Natural killer cell (primary cell): ENCODE measurements around the gene SLC12A7. TPM values are rescaled to one million over a fixed set of nuclear protein-coding genes. Genes with fewer than 3 reads are reported as not detected.

Experiments
- ATAC-seq, 3 donors: fragments of 150-1000 bp in 2 of 3; fragments of 200-7000 bp in 1 of 3; cut with Tn5 transposase; 1 replicate in 1 of 3; 2 replicates in 2 of 3; pipeline ENCODE4 v1.10.0; 2021; ENCODE audit warnings: mild to moderate bottlenecking in 2 of 3, moderate library complexity in 2 of 3
- DNase-seq, 2 donors: peaks; one replicate each; pipeline versions ENCODE4 v3.0.0 to v3.0.0-alpha.2; 2013 to 2021; ENCODE audit warnings: mixed read lengths in 1 of 2
- H3K27ac ChIP-seq: one replicate; pipeline ENCODE4 v1.5.1; 2013; ENCODE audit warnings: mild to moderate bottlenecking, low read length
- H3K27me3 ChIP-seq: one replicate; pipeline ENCODE4 v1.6.1; 2013; ENCODE audit warnings: low read length; ENCODE audit not compliant: control insufficient read depth, insufficient read depth
- H3K36me3 ChIP-seq: one replicate; pipeline ENCODE4 v1.6.1; 2013; ENCODE audit warnings: low read length; ENCODE audit not compliant: control insufficient read depth, insufficient read depth
- H3K4me1 ChIP-seq: one replicate; pipeline ENCODE4 v1.6.1; 2013; ENCODE audit warnings: low read length; ENCODE audit not compliant: control insufficient read depth, insufficient read depth
- H3K4me3 ChIP-seq: one replicate; pipeline ENCODE4 v1.5.1; 2013; ENCODE audit warnings: low read length
- H3K9me3 ChIP-seq: one replicate; pipeline ENCODE4 v1.6.1; 2013; ENCODE audit warnings: low read length; ENCODE audit not compliant: control insufficient read depth, insufficient read depth
- H3K27ac Mint-ChIP-seq, 2 donors: one replicate each; pipeline ENCODE4 v1.8.0; 2022; ENCODE audit warnings: mild to moderate bottlenecking in 2 of 2, mixed read lengths in 2 of 2, moderate library complexity in 1 of 2
- H3K27me3 Mint-ChIP-seq, 2 donors: one replicate each; pipeline ENCODE4 v1.8.0; 2022; ENCODE audit warnings: low read depth in 2 of 2, mixed read lengths in 2 of 2
- H3K36me3 Mint-ChIP-seq: one replicate; pipeline ENCODE4 v1.8.0; 2022; ENCODE audit warnings: mixed read lengths
- H3K4me1 Mint-ChIP-seq, 2 donors: one replicate each; pipeline ENCODE4 v1.8.0; 2022; ENCODE audit warnings: mixed read lengths in 2 of 2
- H3K4me3 Mint-ChIP-seq: one replicate; pipeline ENCODE4 v1.8.0; 2022; ENCODE audit warnings: mild to moderate bottlenecking, moderate library complexity, mixed read lengths
- H3K9me3 Mint-ChIP-seq, 2 donors: one replicate each; pipeline ENCODE4 v1.8.0; 2022; ENCODE audit warnings: mixed read lengths in 2 of 2
- WGBS: methylation state at CpG from one replicate; pipeline ENCODE4 v1.1.7; 2013; ENCODE audit warnings: missing lambda C conversion rate; ENCODE audit not compliant: insufficient coverage; 5-methylcytosine and 5-hydroxymethylcytosine counted together
- intact Hi-C: fragments of 100-400 bp; cut with micrococcal nuclease; formaldehyde crosslinking; loops from one replicate; pipeline ENCODE4 v1.14.2; 2022
- total RNA-seq, 4 donors: library from RNA; stranded (reverse); fragments of 120-200 nt in 1 of 4; gene quantifications; one replicate each; pipeline versions ENCODE4 v1.2.3 to v1.2.4, GENCODE V29; 2013 to 2022
- TF ChIP-seq, protein P1 (sequence below): fragments of 200-600 bp; IDR thresholded peaks from one replicate; pipeline ENCODE4 v1.8.0; 2022; ENCODE audit warnings: antibody characterized with exemption

The SLC12A7 gene
- total RNA-seq, 3 donors from 2014 or later (not counting 1 experiment from before 2014, with no cell fraction given): 53.2 to 92.5 (median 81.3) TPM

DNA sequence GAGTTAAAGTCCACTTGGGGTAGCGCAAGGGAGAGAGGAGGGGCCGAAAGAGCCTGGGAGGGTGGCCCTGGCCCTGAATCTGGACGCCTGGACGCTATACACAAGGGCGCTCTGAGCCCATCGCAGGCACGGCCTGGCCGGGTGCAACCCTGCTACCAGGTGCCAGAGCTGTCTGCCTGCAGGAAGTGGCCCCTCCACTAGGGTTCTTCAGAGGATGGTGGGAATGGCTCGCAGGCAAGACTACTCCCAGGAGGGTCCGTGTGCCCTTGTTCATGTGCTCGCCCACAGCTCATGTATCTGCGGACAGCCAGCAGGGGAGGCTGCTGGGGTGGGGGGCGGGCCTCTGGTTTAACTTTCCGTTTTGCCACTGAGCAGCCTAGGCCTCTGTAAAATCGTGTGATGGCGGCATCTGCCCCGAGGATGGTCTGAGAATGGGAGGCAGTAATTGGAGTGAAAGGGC, 104.6 kb downstream of the SLC12A7 start:
- ATAC-seq (no peak), DNase-seq (no peak)
- Mint-ChIP-seq H3K36me3 (no peaks in the 10 kb centered on the region), H3K9me3 (no peaks in the 10 kb centered on the region), H3K27ac (no peak overlapping the region), H3K4me1 (peaks cover 0 to 20% of the 10 kb centered on the region in 2 donors), H3K27me3 (peaks cover 44 to 45% of the 10 kb centered on the region in 2 donors), H3K4me3 (peak overlapping the region; percentile 52)
- Histone ChIP-seq H3K4me1 (peaks cover 18% of the 10 kb centered on the region), H3K9me3 (no peaks in the 10 kb centered on the region), H3K36me3 (no peaks in the 10 kb centered on the region), H3K27me3 (peaks cover 27% of the 10 kb centered on the region), H3K27ac (no peak overlapping the region), H3K4me3 (no peak overlapping the region)
- intact Hi-C loops: loop anchor here (5.0 to 10.0 kb wide), 2 partner anchors 45 to 138 kb away; no protein-coding TSS in a partner anchor
- 82% methylated on average over 17 of the region's 17 CpGs for WGBS
- TF ChIP-seq, protein P1, sequence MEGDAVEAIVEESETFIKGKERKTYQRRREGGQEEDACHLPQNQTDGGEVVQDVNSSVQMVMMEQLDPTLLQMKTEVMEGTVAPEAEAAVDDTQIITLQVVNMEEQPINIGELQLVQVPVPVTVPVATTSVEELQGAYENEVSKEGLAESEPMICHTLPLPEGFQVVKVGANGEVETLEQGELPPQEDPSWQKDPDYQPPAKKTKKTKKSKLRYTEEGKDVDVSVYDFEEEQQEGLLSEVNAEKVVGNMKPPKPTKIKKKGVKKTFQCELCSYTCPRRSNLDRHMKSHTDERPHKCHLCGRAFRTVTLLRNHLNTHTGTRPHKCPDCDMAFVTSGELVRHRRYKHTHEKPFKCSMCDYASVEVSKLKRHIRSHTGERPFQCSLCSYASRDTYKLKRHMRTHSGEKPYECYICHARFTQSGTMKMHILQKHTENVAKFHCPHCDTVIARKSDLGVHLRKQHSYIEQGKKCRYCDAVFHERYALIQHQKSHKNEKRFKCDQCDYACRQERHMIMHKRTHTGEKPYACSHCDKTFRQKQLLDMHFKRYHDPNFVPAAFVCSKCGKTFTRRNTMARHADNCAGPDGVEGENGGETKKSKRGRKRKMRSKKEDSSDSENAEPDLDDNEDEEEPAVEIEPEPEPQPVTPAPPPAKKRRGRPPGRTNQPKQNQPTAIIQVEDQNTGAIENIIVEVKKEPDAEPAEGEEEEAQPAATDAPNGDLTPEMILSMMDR: no peak

DNA sequence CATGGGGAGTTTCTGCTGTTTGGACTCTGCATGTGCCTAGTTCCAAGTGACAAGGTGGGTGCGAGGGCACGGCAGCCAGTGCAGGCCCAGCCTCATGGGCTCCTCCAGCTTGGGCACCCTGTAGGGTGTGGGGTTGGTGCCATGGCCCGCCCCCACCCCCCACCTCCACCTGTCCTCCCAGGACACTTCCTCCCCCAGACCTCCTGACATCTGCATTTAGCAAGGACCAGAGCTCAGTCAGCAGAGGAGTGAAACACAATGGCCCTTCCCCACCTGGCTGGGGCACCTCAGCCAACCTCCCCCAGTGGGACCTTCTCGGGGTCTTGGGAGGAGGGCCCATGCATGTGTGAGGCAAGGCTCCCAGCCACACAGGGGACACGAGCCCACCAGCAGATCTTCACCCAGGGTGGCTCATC, 105.2 kb downstream of the SLC12A7 start:
- H3K27me3 ChIP-seq: peaks cover 27% of the 10 kb centered on the region
- H3K9me3 ChIP-seq: no peaks in the 10 kb centered on the region
- Mint-ChIP-seq H3K4me3 (peak overlapping the region; percentile 25), H3K36me3 (no peaks in the 10 kb centered on the region), H3K4me1 (peaks cover 0 to 20% of the 10 kb centered on the region in 2 donors), H3K9me3 (no peaks in the 10 kb centered on the region), H3K27me3 (peaks cover 44 to 47% of the 10 kb centered on the region in 2 donors), H3K27ac (no peak overlapping the region)
- TF ChIP-seq, protein P1: no peak
- ATAC-seq (no peak), DNase-seq (no peak)
- intact Hi-C loops: loop anchor here (5.0 to 10.0 kb wide), 2 partner anchors 44 to 138 kb away; no protein-coding TSS in a partner anchor
- WGBS: 91% methylated on average over 4 of the region's 5 CpGs
- H3K36me3 ChIP-seq: no peaks in the 10 kb centered on the region
- peaks cover 18% of the 10 kb centered on the region for H3K4me1 ChIP-seq
- H3K4me3 ChIP-seq: no peak overlapping the region
- H3K27ac ChIP-seq: no peak overlapping the region

DNA sequence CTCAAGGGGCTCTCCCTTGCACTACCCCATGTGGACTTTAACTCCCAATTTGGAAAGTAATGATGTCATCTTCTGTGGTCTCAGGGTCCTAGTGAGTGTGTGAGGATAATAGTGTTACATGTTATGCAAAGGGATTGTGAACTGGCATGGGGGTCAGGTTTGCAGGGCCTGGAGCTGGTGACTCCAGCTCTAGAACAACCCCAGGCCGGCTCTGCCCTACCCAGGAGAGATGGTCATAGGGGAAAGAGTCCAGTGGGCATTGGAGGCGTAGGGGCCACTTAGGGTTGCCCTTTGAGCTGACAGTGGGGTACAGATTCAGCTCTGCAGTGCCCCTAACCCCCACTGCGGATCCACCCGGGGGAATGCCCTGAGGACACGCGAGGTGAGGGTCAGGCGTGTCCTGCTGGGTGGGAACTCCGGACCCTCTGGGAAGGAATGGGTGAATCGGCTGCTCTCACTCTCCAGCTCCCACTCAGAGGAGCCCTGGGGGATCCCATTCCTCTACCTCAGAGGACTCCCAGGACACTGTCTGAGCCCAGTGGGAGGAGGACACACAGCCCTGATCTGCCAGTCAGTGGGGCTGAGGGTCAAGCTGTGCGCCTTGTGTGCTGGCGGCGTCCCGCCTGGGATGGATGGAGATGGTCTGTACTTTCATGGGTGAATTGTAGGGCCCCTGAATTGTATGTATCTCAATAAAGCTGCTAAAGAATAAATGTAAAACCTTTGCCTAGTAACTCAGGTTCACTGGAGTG, 105.8 kb downstream of the SLC12A7 start:
- Mint-ChIP-seq H3K9me3 (no peaks in the 10 kb centered on the region), H3K27me3 (peaks cover 38 to 41% of the 10 kb centered on the region in 2 donors), H3K4me3 (peak overlapping the region; percentile 67), H3K36me3 (no peaks in the 10 kb centered on the region), H3K4me1 (peaks cover 0 to 20% of the 10 kb centered on the region in 2 donors), H3K27ac (no peak overlapping the region)
- Histone ChIP-seq H3K4me1 (peaks cover 18% of the 10 kb centered on the region), H3K27ac (no peak overlapping the region), H3K36me3 (no peaks in the 10 kb centered on the region), H3K27me3 (peaks cover 26% of the 10 kb centered on the region), H3K9me3 (no peaks in the 10 kb centered on the region), H3K4me3 (no peak overlapping the region)
- TF ChIP-seq, protein P1: no peak
- intact Hi-C loops: loop anchor here (5.0 to 10.0 kb wide), 2 partner anchors 44 to 139 kb away; no protein-coding TSS in a partner anchor
- WGBS: 95% methylated on average over 13 of the region's 13 CpGs
- DNase-seq: no peak
- ATAC-seq: no peak
